A549 (cell line): Measurements from ENCODE around the gene SMIM14. TPM values are rescaled to one million over a fixed set of nuclear protein-coding genes. Genes with fewer than 3 reads are reported as not detected.
"Not testable (repeated sequence)": the region's sequence is repeated elsewhere in the genome, so short reads cannot be mapped to it uniquely, and the experiment has no call there.

Experiments used
- ATAC-seq, 2 experiments: fragments of 200-7000 bp in 1 of 2; fragments of >200 bp in 1 of 2; cut with Nextera tagmentation in 1 of 2; cut with Tn5 transposase in 1 of 2; 3 replicates each; pipeline versions ENCODE4 v1.8.0 to v1.9.1; 2018 to 2020; ENCODE audit warnings: mild to moderate bottlenecking in 1 of 2, moderate library complexity in 1 of 2
- CTCF ChIA-PET: fragments of 300-600 bp; sonication (Branson Sonifier 250); formaldehyde crosslinking; extraction: SDS; loops from one replicate; lab custom pipeline; 2021; ENCODE audit warnings: antibody characterized with exemption, inconsistent platforms; lab: Yijun Ruan, JAX
- POLR2A ChIA-PET: fragments of 350-600 bp; formaldehyde crosslinking; extraction: SDS; loops from one replicate; lab custom pipeline; 2021; ENCODE audit warnings: antibody characterized with exemption, inconsistent platforms; lab: Yijun Ruan, JAX
- DNase-seq, 2 experiments: peaks; one replicate each; pipeline versions ENCODE4 v3.0.0 to v3.0.0-alpha.2; 2011 to 2016; ENCODE audit warnings: low read depth in 1 of 2, low spot score in 1 of 2
- FAIRE-seq: peaks from 2 replicates; lab custom pipeline; 2011; peaks lifted over from hg19 to GRCh38; lab: Jason Lieb, UNC
- H3K27ac ChIP-seq, 2 experiments: fragments of >200 bp; sonication (Bioruptor Twin); formaldehyde crosslinking; 3 replicates each; pipeline ENCODE4 v1.5.1; 2016 to 2017
- H3K4me1 ChIP-seq: fragments of >200 bp; sonication (Bioruptor Twin); formaldehyde crosslinking; 3 replicates; pipeline ENCODE4 v1.6.1; 2016
- H3K4me2 ChIP-seq: fragments of >200 bp; sonication (Bioruptor Twin); formaldehyde crosslinking; 3 replicates; pipeline ENCODE4 v1.6.1; 2016
- H3K4me3 ChIP-seq: fragments of >200 bp; sonication (Bioruptor Twin); formaldehyde crosslinking; 3 replicates; pipeline ENCODE4 v1.5.1; 2016
- H3K9me3 ChIP-seq: fragments of >200 bp; sonication (Bioruptor Twin); formaldehyde crosslinking; 3 replicates; pipeline ENCODE4 v1.6.1; 2016
- BCL3 ChIP-seq: fragments of >200 bp; sonication (Bioruptor Twin); formaldehyde crosslinking; IDR thresholded peaks from 3 replicates; pipeline ENCODE4 v1.6.1; 2016
- CEBPB ChIP-seq, 2 experiments: fragments of >200 bp in 1 of 2; sonication (Bioruptor Twin) in 1 of 2; formaldehyde crosslinking in 1 of 2; IDR thresholded peaks; 2 replicates each; pipeline ENCODE4 v1.6.1; 2012 to 2016
- CHD2 ChIP-seq: fragments of 150-350 bp; IDR thresholded peaks from 2 replicates; pipeline ENCODE4 v1.6.1; 2014; ENCODE audit warnings: low read length; ENCODE audit not compliant: partially characterized antibody
- CHD4 ChIP-seq: fragments of 200-600 bp; sonication (generic); IDR thresholded peaks from 2 replicates; pipeline ENCODE4 v1.6.1; 2016; ENCODE audit warnings: antibody characterized with exemption, mild to moderate bottlenecking, borderline replicate concordance
- CTCF ChIP-seq: fragments of >200 bp; sonication (Bioruptor Twin); formaldehyde crosslinking; IDR thresholded peaks from 3 replicates; pipeline ENCODE4 v1.5.1; 2016
- EHF ChIP-seq: fragments of 250-450 bp; sonication (Bioruptor Pico); IDR thresholded peaks from 2 replicates; pipeline ENCODE4 v1.5.0; 2020; ENCODE audit warnings: mild to moderate bottlenecking
- EP300 ChIP-seq, 2 experiments: fragments of >200 bp; sonication (Bioruptor Twin); formaldehyde crosslinking; IDR thresholded peaks; 2 replicates in 1 of 2; 3 replicates in 1 of 2; pipeline ENCODE4 v1.6.1; 2016 to 2017
- ESRRA ChIP-seq: fragments of 150-350 bp; IDR thresholded peaks from 2 replicates; pipeline ENCODE4 v1.6.1; 2014; ENCODE audit warnings: mild to moderate bottlenecking, low read length, borderline replicate concordance
- FOSL2 ChIP-seq, 2 experiments: fragments of 450-650 bp in 1 of 2; fragments of >200 bp in 1 of 2; sonication (Bioruptor Twin) in 1 of 2; formaldehyde crosslinking; IDR thresholded peaks; 2 replicates each; pipeline versions ENCODE4 v1.5.0 to v1.6.1; 2016 to 2020; ENCODE audit warnings: mild to moderate bottlenecking in 1 of 2, moderate library complexity in 1 of 2
- GATA3 ChIP-seq: IDR thresholded peaks from 2 replicates; pipeline ENCODE4 v1.6.1; 2012; ENCODE audit warnings: borderline replicate concordance
- HES2 ChIP-seq: fragments of >200 bp; sonication (Bioruptor Twin); formaldehyde crosslinking; IDR thresholded peaks from 2 replicates; pipeline ENCODE4 v1.6.1; 2016
- HEYL ChIP-seq: fragments of 250-450 bp; sonication (Bioruptor Pico); IDR thresholded peaks from 2 replicates; pipeline ENCODE4 v1.8.0; 2021; ENCODE audit warnings: mild to moderate bottlenecking, moderate library complexity
- KDM1A ChIP-seq: fragments of 200-600 bp; sonication (generic); IDR thresholded peaks from 2 replicates; pipeline ENCODE4 v1.6.1; 2016; ENCODE audit warnings: low read depth, mild to moderate bottlenecking
- KDM5A ChIP-seq: fragments of 200-600 bp; sonication (generic); IDR thresholded peaks from 2 replicates; pipeline ENCODE4 v1.6.1; 2016; ENCODE audit warnings: antibody characterized with exemption, mild to moderate bottlenecking
- MAX ChIP-seq: IDR thresholded peaks from 2 replicates; pipeline ENCODE4 v1.6.1; 2012
- MAZ ChIP-seq: fragments of 150-350 bp; IDR thresholded peaks from 2 replicates; pipeline ENCODE4 v1.6.1; 2014; ENCODE audit warnings: antibody characterized with exemption, low read depth, low read length, borderline replicate concordance
- NFE2L2 ChIP-seq: fragments of 150-350 bp; conservative IDR thresholded peaks from 2 replicates; pipeline ENCODE4 v1.6.1; 2014; ENCODE audit warnings: low read length
- NPAS2 ChIP-seq: fragments of 250-450 bp; sonication (Bioruptor Pico); IDR thresholded peaks from 2 replicates; pipeline ENCODE4 v1.8.0; 2022; ENCODE audit warnings: mild to moderate bottlenecking, moderate library complexity, borderline replicate concordance
- NR3C1 ChIP-seq: fragments of >200 bp; sonication (Bioruptor Twin); formaldehyde crosslinking; IDR thresholded peaks from 3 replicates; pipeline ENCODE4 v1.6.1; 2017
- PBX3 ChIP-seq: IDR thresholded peaks from 2 replicates; pipeline ENCODE4 v1.6.1; 2012
- RAD21 ChIP-seq, 2 experiments: fragments of >200 bp in 1 of 2; sonication (Bioruptor Twin) in 1 of 2; formaldehyde crosslinking in 1 of 2; IDR thresholded peaks in 1 of 2; conservative IDR thresholded peaks in 1 of 2; 2 replicates in 1 of 2; 3 replicates in 1 of 2; pipeline ENCODE4 v1.6.1; 2012 to 2018; ENCODE audit warnings: inconsistent platforms in 1 of 2
- RARB ChIP-seq: fragments of 250-450 bp; sonication (Bioruptor Pico); IDR thresholded peaks from 2 replicates; pipeline ENCODE4 v1.8.0; 2021; ENCODE audit warnings: mild to moderate bottlenecking, moderate library complexity
- RFX5 ChIP-seq: fragments of 450-650 bp; IDR thresholded peaks from 2 replicates; pipeline ENCODE4 v1.7.1; 2014; ENCODE audit warnings: antibody characterized with exemption, mild to moderate bottlenecking, moderate library complexity
- SREBF2 ChIP-seq: fragments of 450-650 bp; IDR thresholded peaks from 2 replicates; pipeline ENCODE4 v1.6.1; 2014; ENCODE audit warnings: mild to moderate bottlenecking, moderate library complexity
- TFCP2L1 ChIP-seq: fragments of 250-450 bp; sonication (Bioruptor Pico); IDR thresholded peaks from 2 replicates; pipeline ENCODE4 v1.5.0; 2021; ENCODE audit warnings: mild to moderate bottlenecking
- ZSCAN20 ChIP-seq: fragments of 250-450 bp; sonication (Bioruptor Pico); IDR thresholded peaks from 2 replicates; pipeline ENCODE4 v1.8.0; 2022; ENCODE audit warnings: mild to moderate bottlenecking, moderate library complexity
- WGBS: methylation state at CpG from one replicate; pipeline ENCODE4 v1.1.6; 2017; ENCODE audit errors: missing lambda C conversion rate; 5-methylcytosine and 5-hydroxymethylcytosine counted together
- polyA plus RNA-seq, 4 experiments: library from polyadenylated mRNA; depleted of rRNA in 3 of 4; stranded (reverse); fragments of >200 nt; fragmentation: RNase III in 1 of 4; extraction: RNeasy Plus Mini Kit Qiagen cat#74134 plus additional on column Dnase treatment in 1 of 4; gene quantifications; 2 replicates in 3 of 4; 3 replicates in 1 of 4; pipeline ENCODE4 v1.2.3, GENCODE V29; 2011 to 2017

The SMIM14 gene
- polyA plus RNA-seq, 2 of the 4 experiments (the other 2 are of a cell fraction) = 20.5 to 81.3 TPM

- TF ChIP-seq RAD21 (conservative IDR thresholded peaks at IDR 0.05 in 1 of 2, IDR thresholded peaks at IDR 0.05 in 1 of 2) = peak; percentile 8 to 36; a peak in 3 of 5 replicates
- peak; percentile 99 for TF ChIP-seq NFE2L2
- TF ChIP-seq GATA3 = peak; percentile 85; the same call in 1 of the 2 replicates
- no peak for TF ChIP-seq NPAS2
- TF ChIP-seq NR3C1 = no peak
- peak; percentile 65 for TF ChIP-seq HEYL (CRISPR knock-in tag)
- peak; percentile 88 to 96 for TF ChIP-seq CEBPB (IDR thresholded peaks at IDR 0.05)
- no peak for TF ChIP-seq CTCF
- TF ChIP-seq BCL3 = peak; percentile 67; the same call in 1 of the 3 replicates
- TF ChIP-seq MAX = peak; percentile 65
- 0 out of 2 replicates have a peak, but pooled peaks have one; percentile 38 for TF ChIP-seq PBX3
- peak; percentile 89 to 92 for TF ChIP-seq EP300 (IDR thresholded peaks at IDR 0.05)
- TF ChIP-seq FOSL2 (IDR thresholded peaks at IDR 0.05) = peak; percentile 75
- TF ChIP-seq FOSL2 (CRISPR knock-in tag; IDR thresholded peaks at IDR 0.05) = peak; percentile 95
- TF ChIP-seq CHD2 = no peak
- no peak for TF ChIP-seq RFX5
- TF ChIP-seq CHD4 = no peak
- TF ChIP-seq TFCP2L1 = 0 out of 2 replicates have a peak, but pooled peaks have one; percentile 51
- TF ChIP-seq KDM5A = no peak
- peak; percentile 57; the same call in 1 of the 2 replicates for TF ChIP-seq ZSCAN20
- no peak for TF ChIP-seq KDM1A
- peak; percentile 53 for TF ChIP-seq HES2
- no peak for TF ChIP-seq MAZ
- TF ChIP-seq EHF = peak; percentile 47; the same call in 1 of the 2 replicates
- peak; percentile 90 for TF ChIP-seq RARB (CRISPR knock-in tag)
- no peak for TF ChIP-seq SREBF2
- TF ChIP-seq ESRRA = peak; percentile 42; the same call in 1 of the 2 replicates
These were observed 123.7 kb downstream of the SMIM14 start (continued) for GRCh38 chr4:39514888-39515401.

GRCh38 chr4:39514266-39514665 lies 124.4 kb downstream of the SMIM14 start:
- 58% methylated on average over 1 of the region's 1 CpG for WGBS
- ChIA-PET POLR2A (interaction anchor here (1.1 to 3.5 kb wide), 2 partner anchors 8 to 12 kb away, joined by 3 to 35 read pairs; partner anchors contain the start of gene UGDH), CTCF (interaction anchor here (1.6 to 5.4 kb wide), 2 partner anchors 8 to 45 kb away, joined by 5 to 26 read pairs; no protein-coding TSS in a partner anchor)
- not testable (repeated sequence) for FAIRE-seq, ATAC-seq, H3K9me3 ChIP-seq, DNase-seq
- peak overlapping the region; percentile 98 to 99 for H3K27ac ChIP-seq
- peaks cover 92% of the 10 kb centered on the region for H3K4me1 ChIP-seq
- peak overlapping the region; percentile 6; the same call in 1 of the 3 replicates for H3K4me3 ChIP-seq
- peak overlapping the region; percentile 68 for H3K4me2 ChIP-seq
